ENCODE measurements around the gene PGAP6. TPM values are rescaled to one million over a fixed set of nuclear protein-coding genes. Genes with fewer than 3 reads are reported as not detected.

Gene PGAP6
- total and polyA plus RNA-seq, 2 of the 13 experiments (the other 11 are each of a cell fraction or from before 2014, with no cell fraction given): 52.7 to 136 TPM

DNA sequence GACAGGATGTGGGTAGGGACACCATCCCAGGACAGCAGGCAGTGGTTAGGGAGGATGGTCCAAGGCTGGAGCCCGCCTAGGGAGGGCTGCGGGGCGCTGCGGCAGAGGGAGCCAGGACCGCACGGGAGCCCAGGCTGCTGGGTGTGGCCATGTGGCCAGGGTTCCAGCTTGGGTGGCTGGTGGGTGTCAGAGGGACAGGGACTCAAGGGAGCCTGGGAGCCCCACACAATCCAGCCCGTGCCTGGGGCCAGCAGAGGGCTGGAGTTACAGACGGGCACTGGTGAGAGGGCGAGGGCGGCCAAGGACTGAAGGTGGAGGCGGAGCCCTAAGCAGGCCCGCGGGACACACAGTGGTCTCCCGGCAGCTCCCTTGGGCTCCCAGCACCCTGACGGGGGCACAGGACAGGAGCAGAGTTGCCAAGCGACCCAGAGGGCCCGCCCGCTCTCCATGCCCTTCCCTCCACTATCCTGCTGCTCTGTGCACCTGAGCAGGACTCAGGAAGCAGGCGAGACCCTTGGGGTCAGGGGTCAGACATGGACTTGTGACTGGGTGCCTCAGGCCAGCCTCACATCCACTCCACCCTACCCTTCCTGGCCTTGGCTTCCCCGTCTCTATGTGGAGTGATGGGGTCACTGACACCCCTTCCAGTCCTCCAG lies 18.5 kb downstream of the PGAP6 start (continued):
- TF ChIP-seq MXI1 (IDR thresholded peaks at IDR 0.05; ENCODE audit: borderline replicate concordance, low read depth, low read length) (no peak), ARNT (IDR thresholded peaks at IDR 0.05) (no peak), RXRB (CRISPR knock-in tag; IDR thresholded peaks at IDR 0.05; ENCODE audit: borderline replicate concordance) (no peak), RARA (CRISPR knock-in tag; IDR thresholded peaks at IDR 0.05) (0 out of 2 replicates have a peak, but pooled peaks have one; percentile 4), ZSCAN31 (CRISPR knock-in tag; IDR thresholded peaks at IDR 0.05; ENCODE audit: low read depth) (0 out of 2 replicates have a peak, but pooled peaks have one; percentile 32), ZNF781 (CRISPR knock-in tag; IDR thresholded peaks at IDR 0.05; ENCODE audit: borderline replicate concordance, not compliant biosample characterization) (no peak), ATF7 (IDR thresholded peaks at IDR 0.05) (no peak), ATF7 (CRISPR knock-in tag; IDR thresholded peaks at IDR 0.05) (no peak), ZSCAN30 (CRISPR knock-in tag; IDR thresholded peaks at IDR 0.05) (no peak), ZNF331 (CRISPR knock-in tag; IDR thresholded peaks at IDR 0.05) (no peak), KAT7 (CRISPR knock-in tag; IDR thresholded peaks at IDR 0.05; ENCODE audit: borderline replicate concordance) (no peak), ZNF230 (CRISPR knock-in tag; IDR thresholded peaks at IDR 0.05) (0 out of 2 replicates have a peak, but pooled peaks have one; percentile 32), GATAD2A (CRISPR knock-in tag; IDR thresholded peaks at IDR 0.05) (no peak), ELF3 (CRISPR knock-in tag; IDR thresholded peaks at IDR 0.05) (no peak), GTF3A (CRISPR knock-in tag; conservative IDR thresholded peaks at IDR 0.05) (no peak), MTF1 (CRISPR knock-in tag; IDR thresholded peaks at IDR 0.05) (no peak), PAWR (CRISPR knock-in tag; IDR thresholded peaks at IDR 0.05; ENCODE audit: borderline replicate concordance) (no peak), SAP130 (CRISPR knock-in tag; IDR thresholded peaks at IDR 0.05; ENCODE audit: low read depth) (no peak; the same call in 1 of the 2 replicates), ZNF101 (CRISPR knock-in tag; IDR thresholded peaks at IDR 0.05; ENCODE audit: borderline replicate concordance, low read depth) (no peak), ZNF292 (CRISPR knock-in tag; IDR thresholded peaks at IDR 0.05; ENCODE audit: borderline replicate concordance, low read depth) (no peak), ZNF530 (CRISPR knock-in tag; IDR thresholded peaks at IDR 0.05; ENCODE audit: low read depth) (no peak), ZNF883 (CRISPR knock-in tag; IDR thresholded peaks at IDR 0.05; ENCODE audit: not compliant biosample characterization) (no peak)
- TF ChIP-seq, protein P1, sequence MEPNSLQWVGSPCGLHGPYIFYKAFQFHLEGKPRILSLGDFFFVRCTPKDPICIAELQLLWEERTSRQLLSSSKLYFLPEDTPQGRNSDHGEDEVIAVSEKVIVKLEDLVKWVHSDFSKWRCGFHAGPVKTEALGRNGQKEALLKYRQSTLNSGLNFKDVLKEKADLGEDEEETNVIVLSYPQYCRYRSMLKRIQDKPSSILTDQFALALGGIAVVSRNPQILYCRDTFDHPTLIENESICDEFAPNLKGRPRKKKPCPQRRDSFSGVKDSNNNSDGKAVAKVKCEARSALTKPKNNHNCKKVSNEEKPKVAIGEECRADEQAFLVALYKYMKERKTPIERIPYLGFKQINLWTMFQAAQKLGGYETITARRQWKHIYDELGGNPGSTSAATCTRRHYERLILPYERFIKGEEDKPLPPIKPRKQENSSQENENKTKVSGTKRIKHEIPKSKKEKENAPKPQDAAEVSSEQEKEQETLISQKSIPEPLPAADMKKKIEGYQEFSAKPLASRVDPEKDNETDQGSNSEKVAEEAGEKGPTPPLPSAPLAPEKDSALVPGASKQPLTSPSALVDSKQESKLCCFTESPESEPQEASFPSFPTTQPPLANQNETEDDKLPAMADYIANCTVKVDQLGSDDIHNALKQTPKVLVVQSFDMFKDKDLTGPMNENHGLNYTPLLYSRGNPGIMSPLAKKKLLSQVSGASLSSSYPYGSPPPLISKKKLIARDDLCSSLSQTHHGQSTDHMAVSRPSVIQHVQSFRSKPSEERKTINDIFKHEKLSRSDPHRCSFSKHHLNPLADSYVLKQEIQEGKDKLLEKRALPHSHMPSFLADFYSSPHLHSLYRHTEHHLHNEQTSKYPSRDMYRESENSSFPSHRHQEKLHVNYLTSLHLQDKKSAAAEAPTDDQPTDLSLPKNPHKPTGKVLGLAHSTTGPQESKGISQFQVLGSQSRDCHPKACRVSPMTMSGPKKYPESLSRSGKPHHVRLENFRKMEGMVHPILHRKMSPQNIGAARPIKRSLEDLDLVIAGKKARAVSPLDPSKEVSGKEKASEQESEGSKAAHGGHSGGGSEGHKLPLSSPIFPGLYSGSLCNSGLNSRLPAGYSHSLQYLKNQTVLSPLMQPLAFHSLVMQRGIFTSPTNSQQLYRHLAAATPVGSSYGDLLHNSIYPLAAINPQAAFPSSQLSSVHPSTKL (CRISPR knock-in tag; IDR thresholded peaks at IDR 0.05): no peak
- TF ChIP-seq, protein P2, sequence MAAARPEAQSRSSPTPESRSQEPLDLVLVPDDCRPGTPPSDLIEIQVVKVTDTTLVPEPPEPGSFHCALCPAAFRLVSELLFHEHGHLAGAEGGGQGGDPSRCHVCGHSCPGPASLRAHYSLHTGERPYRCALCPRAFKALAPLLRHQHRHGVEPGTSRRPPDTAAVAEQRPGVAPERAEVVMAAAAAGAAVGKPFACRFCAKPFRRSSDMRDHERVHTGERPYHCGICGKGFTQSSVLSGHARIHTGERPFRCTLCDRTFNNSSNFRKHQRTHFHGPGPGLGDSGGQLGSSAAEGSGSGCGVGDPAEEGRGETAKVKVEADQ (CRISPR knock-in tag; IDR thresholded peaks at IDR 0.05; ENCODE audit: borderline replicate concordance): no peak
- TF ChIP-seq, protein P3, sequence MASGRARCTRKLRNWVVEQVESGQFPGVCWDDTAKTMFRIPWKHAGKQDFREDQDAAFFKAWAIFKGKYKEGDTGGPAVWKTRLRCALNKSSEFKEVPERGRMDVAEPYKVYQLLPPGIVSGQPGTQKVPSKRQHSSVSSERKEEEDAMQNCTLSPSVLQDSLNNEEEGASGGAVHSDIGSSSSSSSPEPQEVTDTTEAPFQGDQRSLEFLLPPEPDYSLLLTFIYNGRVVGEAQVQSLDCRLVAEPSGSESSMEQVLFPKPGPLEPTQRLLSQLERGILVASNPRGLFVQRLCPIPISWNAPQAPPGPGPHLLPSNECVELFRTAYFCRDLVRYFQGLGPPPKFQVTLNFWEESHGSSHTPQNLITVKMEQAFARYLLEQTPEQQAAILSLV (CRISPR knock-in tag; IDR thresholded peaks at IDR 0.05; ENCODE audit: borderline replicate concordance): 0 out of 2 replicates have a peak, but pooled peaks have one; percentile 12
- TF ChIP-seq, protein P4, sequence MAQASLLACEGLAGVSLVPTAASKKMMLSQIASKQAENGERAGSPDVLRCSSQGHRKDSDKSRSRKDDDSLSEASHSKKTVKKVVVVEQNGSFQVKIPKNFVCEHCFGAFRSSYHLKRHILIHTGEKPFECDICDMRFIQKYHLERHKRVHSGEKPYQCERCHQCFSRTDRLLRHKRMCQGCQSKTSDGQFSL (CRISPR knock-in tag; IDR thresholded peaks at IDR 0.05): no peak
